ENCODE data around the gene GUCA2A.

The GUCA2A gene

GRCh38 chr1:42157667-42158066, 6.9 kb downstream of the GUCA2A start:
- Histone ChIP-seq H3K4me1 (ENCODE audit: control insufficient read depth, insufficient read depth, low read length) (no peaks in the 10 kb centered on the region), H3K4me3 (ENCODE audit: low read depth, low read length) (no peak overlapping the region), H3K27ac (ENCODE audit: extremely low read depth, low read depth, low read length) (no peak overlapping the region), H3K36me3 (ENCODE audit: control insufficient read depth in 2 of 2, insufficient read depth in 1 of 2, low read length in 2 of 2) (no peaks in the 10 kb centered on the region), H3K9me3 (ENCODE audit: control insufficient read depth, insufficient read depth, low read depth, low read length) (no peaks in the 10 kb centered on the region)
- POLR2A ChIA-PET: no interaction called here
- CTCF ChIA-PET: interaction anchor here (0.8 kb wide), 1 partner anchor 16 kb away, joined by 6 read pairs; no protein-coding TSS in a partner anchor
- TF ChIP-seq YY1 (tag by site-specific recombination; IDR thresholded peaks at IDR 0.05) (no peak), CTCF (tag by site-specific recombination; IDR thresholded peaks at IDR 0.05) (peak; percentile 57)

- Histone ChIP-seq H3K9me3 (ENCODE audit: control insufficient read depth, insufficient read depth, low read depth, low read length) (no peaks in the 10 kb centered on the region), H3K27ac (ENCODE audit: extremely low read depth, low read depth, low read length) (no peak overlapping the region), H3K36me3 (ENCODE audit: control insufficient read depth in 2 of 2, insufficient read depth in 1 of 2, low read length in 2 of 2) (no peaks in the 10 kb centered on the region), H3K4me3 (ENCODE audit: low read depth, low read length) (no peak overlapping the region), H3K4me1 (ENCODE audit: control insufficient read depth, insufficient read depth, low read length) (no peaks in the 10 kb centered on the region)
- ChIA-PET POLR2A (interaction anchor here (0.5 kb wide), 1 partner anchor 154 kb away, joined by 5 read pairs; no protein-coding TSS in a partner anchor), CTCF (interaction anchor here (0.5 to 1.8 kb wide), 4 partner anchors 18 to 320 kb away, joined by 3 to 10 read pairs (median 4); no protein-coding TSS in a partner anchor)
- TF ChIP-seq SP3 (tag by site-specific recombination; IDR thresholded peaks at IDR 0.05) (no peak), ZNF529 (tag by site-specific recombination; IDR thresholded peaks at IDR 0.05; ENCODE audit: insufficient replicate concordance) (no peak), ZNF350 (tag by site-specific recombination; IDR thresholded peaks at IDR 0.05) (no peak), ZNF792 (tag by site-specific recombination; IDR thresholded peaks at IDR 0.05) (no peak)
Observed at GRCh38 chr1:42155362-42155761, 9.2 kb downstream of the GUCA2A start.

GRCh38 chr1:42154685-42155084, 9.9 kb downstream of the GUCA2A start:
- CTCF ChIA-PET: interaction anchor here (0.9 to 1.8 kb wide), 2 partner anchors 19 kb away, joined by 5 to 10 read pairs; no protein-coding TSS in a partner anchor
- no peaks in the 10 kb centered on the region for H3K9me3 ChIP-seq (ENCODE audit: control insufficient read depth, insufficient read depth, low read depth, low read length)
- no peaks in the 10 kb centered on the region for H3K36me3 ChIP-seq (ENCODE audit: control insufficient read depth in 2 of 2, insufficient read depth in 1 of 2, low read length in 2 of 2)
- no peak for TF ChIP-seq ZNF514 (tag by site-specific recombination; IDR thresholded peaks at IDR 0.05)
- no peak overlapping the region for H3K27ac ChIP-seq (ENCODE audit: extremely low read depth, low read depth, low read length)
- POLR2A ChIA-PET: interaction anchor here (1.0 kb wide), 1 partner anchor 11 kb away, joined by 3 read pairs; no protein-coding TSS in a partner anchor
- H3K4me3 ChIP-seq (ENCODE audit: low read depth, low read length): no peak overlapping the region
- no peaks in the 10 kb centered on the region for H3K4me1 ChIP-seq (ENCODE audit: control insufficient read depth, insufficient read depth, low read length)

- ChIA-PET POLR2A (interaction anchor here (1.0 kb wide), 1 partner anchor 12 kb away, joined by 3 read pairs; no protein-coding TSS in a partner anchor), CTCF (interaction anchor here (0.9 kb wide), 1 partner anchor 20 kb away, joined by 5 read pairs; no protein-coding TSS in a partner anchor)
- Histone ChIP-seq H3K4me1 (ENCODE audit: control insufficient read depth, insufficient read depth, low read length) (no peaks in the 10 kb centered on the region), H3K27ac (ENCODE audit: extremely low read depth, low read depth, low read length) (no peak overlapping the region), H3K4me3 (ENCODE audit: low read depth, low read length) (no peak overlapping the region), H3K36me3 (ENCODE audit: control insufficient read depth in 2 of 2, insufficient read depth in 1 of 2, low read length in 2 of 2) (no peaks in the 10 kb centered on the region), H3K9me3 (ENCODE audit: control insufficient read depth, insufficient read depth, low read depth, low read length) (no peaks in the 10 kb centered on the region)
- TF ChIP-seq ZNF214 (tag by site-specific recombination; IDR thresholded peaks at IDR 0.05; ENCODE audit: borderline replicate concordance): no peak
- TF ChIP-seq ZNF639 (tag by site-specific recombination; IDR thresholded peaks at IDR 0.05): no peak
- TF ChIP-seq ZNF473 (tag by site-specific recombination; IDR thresholded peaks at IDR 0.05): no peak
- no peak for TF ChIP-seq ZNF785 (tag by site-specific recombination; IDR thresholded peaks at IDR 0.05)
- TF ChIP-seq ZNF140 (tag by site-specific recombination; IDR thresholded peaks at IDR 0.05): no peak
Observed at GRCh38 chr1:42153624-42154023, 10.9 kb downstream of the GUCA2A start.

Measured in HEK293 (cell line).